HG03469 (cell line): ENCODE measurements around the gene PLPP7.
"Not testable (repeated sequence)": the region's sequence is repeated elsewhere in the genome, so short reads cannot be mapped to it uniquely, and the experiment has no call there.

Experiments
- ATAC-seq: cut with Tn5 transposase; IDR thresholded peaks from one replicate; pipeline ENCODE4 v1.9.1; 2021; ENCODE audit warnings: mild to moderate bottlenecking, moderate library complexity, moderate number of reproducible peaks; ENCODE audit not compliant: unreplicated experiment

PLPP7 gene

DNA sequence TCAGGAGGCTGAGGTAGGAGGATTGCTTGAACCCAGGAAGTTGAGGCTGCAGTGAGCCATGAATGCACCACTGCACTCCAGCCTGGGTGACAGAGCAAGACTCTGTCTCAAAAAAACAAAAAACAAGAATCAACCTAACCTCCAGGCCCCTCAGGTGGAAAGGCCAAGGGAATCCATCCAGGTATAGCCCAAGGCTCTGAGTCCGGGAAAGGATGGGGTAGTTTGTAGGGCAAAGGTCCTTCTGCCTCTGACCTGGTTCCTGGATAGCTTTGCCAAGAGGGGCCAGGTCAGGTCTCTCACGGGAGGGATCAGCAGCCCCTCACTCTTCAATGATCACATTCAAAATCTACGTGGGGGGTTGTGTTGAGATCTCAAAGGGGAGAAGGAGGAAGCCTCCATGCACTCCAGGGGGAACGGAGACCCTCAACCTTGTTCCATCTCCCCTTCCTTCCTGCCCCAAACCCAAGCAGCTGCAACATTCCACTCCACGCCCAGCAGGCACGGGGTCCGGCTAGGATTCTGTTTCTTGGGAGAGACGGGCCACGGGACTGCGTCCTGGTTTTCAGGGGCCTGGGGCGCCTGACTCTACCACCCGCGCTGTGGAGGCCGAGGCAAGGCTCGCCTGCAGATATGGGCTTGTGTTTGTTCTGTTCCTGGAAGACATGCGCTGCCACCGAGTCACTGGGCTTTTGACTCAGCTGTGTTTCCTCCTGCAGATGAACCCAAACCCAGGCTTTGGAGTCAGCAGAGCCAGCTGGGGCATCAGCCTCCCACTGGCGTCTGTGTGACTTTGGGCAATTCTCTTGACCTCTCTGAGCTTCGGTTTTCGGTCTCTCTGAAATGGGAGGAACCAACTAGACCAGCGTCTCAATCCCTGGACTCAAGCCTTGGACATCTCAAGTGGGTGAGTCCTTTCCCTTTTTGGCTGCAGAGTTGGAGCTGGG lies 35.5 kb downstream of the PLPP7 start:
- ATAC-seq: no peak

DNA sequence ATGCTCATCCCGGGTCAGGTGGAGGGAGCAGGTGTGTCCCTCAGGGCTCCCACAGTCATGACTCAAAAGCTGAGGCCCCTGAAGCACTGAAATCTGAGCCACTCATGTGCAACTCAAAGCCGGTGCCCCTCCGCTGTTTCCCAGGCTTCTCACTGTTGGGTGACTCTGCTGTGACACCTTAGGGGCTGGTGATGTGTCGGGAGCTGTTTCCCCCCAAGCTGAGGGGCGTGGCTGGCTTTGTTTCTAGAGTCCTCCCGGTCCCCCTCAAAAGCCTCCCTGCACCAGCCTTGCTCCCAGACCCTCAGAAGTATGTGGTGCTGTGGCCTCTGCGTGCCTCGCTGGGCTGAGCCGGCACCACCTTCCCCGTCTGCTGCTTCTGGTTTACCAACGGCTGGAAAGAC lies 39.7 kb downstream of the PLPP7 start:
- ATAC-seq: no peak

- ATAC-seq: no peak
These were observed 41.5 kb downstream of the PLPP7 start for GRCh38 chr9:131330814-131331600.

DNA sequence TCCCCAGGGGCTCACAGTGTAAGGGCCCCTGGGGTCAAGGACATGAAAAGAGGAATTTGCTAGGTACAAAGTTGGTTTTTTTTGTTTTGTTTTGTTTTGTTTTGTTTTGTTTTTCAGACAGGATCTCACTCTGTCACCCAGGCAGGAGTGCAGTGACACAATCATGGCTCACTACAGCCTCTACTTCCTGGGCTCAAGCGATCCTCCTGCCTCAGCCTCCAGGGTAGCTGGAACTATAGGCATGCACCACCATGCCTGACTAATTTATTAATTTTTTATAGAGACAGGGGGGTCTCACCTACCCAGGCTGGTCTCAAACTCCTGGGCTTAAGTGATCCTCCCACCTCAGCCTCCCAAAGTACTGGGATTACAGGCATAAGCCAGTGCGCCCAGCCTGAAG lies 42.5 kb downstream of the PLPP7 start:
- not testable (repeated sequence) for ATAC-seq

DNA sequence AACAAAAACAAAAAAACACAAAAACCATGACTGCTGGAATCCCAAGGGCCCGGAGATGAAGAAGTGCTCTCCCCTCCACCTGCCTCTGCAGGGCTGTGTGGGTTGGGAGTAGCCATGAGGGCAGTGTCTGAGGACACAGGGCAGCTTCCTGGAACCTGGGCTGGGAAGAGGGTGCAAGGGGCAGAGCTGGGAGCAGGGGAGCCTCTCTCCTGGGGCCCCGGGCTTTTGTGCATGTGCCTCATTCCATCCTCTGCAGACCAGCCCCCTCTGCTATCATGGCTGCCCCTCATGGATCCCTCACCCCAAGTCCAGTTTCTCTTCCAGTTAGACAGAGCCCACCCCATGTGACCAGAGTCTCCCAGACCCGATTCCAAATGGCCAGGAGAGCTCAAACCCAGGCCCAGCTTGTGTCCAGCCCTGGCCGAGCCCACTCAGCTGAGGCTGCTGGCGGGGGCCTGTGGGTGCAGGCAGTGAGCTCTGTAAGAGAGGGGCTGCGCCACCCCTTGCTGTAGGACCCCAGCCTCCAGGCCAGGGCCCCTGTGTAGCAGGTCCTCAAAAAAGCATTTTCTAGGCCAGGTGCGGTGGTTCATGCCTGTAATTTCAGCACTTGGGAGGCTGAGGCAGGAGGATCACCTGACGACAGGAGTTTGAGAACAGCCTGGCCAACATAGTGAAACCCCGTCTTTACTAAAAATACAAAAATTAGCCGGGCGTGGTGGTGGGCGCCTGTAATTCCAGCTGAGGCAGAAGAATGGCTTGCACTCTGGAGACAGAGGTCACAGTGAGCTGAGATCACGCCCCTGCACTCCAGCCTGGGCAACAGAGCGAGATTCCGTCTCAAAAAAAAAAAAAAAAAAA lies 44.5 kb downstream of the PLPP7 start:
- ATAC-seq: no peak

GRCh38 chr9:131334629-131335367 lies 45.3 kb downstream of the PLPP7 start:
- ATAC-seq: no peak

DNA sequence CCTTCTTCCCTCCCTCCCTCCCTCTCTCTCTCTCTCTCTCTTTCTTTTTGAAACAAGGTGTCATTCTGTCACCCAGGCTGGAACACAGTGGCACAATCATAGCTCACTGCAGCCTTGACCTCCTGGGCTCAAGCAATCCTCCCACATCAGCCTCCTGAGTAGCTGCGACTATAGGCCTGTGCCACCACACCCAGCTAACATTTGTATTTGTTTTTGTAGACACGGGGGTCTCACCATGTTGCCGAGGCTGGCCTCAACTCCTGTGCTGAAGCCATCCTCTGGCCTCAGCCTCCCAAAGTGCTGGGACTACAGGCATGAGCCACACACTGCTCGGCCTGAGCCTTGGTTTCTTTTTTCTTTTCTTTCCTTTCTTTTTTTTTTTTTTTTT lies 45.8 kb downstream of the PLPP7 start:
- no peak for ATAC-seq

DNA sequence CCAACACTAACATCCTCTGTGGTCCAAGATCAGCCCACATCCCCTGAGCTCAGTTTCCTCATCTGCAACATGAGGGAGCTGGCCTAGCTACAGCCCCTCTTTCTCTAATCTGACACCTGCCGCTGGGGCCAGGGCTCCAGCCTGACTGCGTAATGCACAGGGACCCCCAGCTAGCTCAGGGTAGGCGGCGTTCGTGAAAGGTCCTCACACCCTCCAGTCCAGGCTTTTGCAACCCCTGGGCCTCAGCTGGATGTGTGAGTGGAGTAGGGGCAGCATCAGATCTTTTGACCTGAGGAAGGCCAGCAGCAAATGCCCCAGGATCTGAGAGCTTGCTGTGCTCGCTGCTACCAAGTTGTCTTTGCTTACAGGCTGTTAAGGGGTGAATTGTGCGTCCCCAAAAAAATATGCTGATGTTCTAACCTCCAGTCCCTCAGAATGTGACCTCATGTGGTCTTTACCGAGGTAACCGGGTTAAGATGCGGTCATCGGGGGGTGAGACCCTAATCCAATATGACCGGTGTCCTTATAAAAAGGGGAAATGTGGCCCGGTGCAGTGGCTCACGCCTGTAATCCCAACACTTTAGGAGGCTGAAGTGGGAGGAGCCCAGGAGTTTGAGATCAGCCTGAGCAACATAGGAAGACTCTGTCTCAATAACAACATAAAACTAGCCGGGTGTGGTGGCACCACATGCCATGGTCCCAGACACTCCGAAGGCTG lies 47.8 kb downstream of the PLPP7 start:
- no peak for ATAC-seq

- not testable (repeated sequence) for ATAC-seq
These were observed 49.7 kb downstream of the PLPP7 start for GRCh38 chr9:131339212-131339611.

- ATAC-seq: not testable (repeated sequence)
These were observed 55.5 kb downstream of the PLPP7 start for GRCh38 chr9:131344931-131345535.

DNA sequence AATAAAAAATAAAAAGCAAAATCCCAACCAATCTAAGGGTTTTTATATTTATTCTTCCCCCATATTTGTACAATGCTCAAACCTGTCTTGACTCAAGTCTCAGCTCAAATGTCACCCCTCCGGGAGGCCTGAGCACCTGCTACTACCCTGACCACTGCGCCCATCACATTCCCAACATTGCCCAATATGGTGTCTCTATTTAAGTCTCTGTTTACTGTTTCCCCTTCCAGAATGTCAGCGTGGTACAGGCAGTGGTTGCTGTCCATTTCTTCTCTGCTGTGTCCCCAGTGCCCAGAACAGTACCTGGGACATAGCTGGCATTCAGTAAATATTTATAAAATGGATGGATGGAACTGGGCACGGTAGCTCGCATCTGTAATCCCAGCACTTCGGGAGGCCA lies 57.0 kb downstream of the PLPP7 start:
- ATAC-seq: no peak

DNA sequence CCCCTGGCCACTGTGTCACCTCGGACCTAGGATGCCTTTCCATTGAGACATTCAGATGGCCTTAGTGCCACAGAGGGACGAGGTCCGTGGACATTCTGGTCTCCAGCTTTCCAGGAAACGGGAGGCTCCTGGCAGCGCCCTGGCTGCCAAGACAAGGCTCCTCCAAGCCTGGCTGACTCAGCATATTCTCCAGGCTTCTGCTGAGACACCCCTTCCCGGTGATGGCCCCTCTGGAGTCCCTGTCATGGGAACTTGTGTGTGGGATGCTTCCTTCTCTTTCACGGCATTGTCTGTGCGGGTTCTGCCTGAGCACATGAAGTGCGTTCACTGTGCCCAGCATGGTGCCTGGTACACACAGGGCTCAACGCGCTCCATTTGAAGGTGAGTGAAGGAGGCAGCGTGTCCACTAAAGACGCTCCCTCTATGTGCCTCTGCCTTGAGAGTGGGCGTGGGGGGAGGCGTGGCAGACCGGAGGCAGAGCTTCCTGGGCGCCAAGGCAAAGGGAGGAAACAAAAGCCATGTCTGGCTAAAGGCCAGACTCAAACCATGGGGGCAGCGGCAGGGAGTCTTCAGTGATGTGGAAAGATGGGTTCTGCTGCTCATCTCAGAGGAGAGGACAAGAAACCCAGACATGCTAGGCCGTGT lies 58.0 kb downstream of the PLPP7 start:
- no peak for ATAC-seq

DNA sequence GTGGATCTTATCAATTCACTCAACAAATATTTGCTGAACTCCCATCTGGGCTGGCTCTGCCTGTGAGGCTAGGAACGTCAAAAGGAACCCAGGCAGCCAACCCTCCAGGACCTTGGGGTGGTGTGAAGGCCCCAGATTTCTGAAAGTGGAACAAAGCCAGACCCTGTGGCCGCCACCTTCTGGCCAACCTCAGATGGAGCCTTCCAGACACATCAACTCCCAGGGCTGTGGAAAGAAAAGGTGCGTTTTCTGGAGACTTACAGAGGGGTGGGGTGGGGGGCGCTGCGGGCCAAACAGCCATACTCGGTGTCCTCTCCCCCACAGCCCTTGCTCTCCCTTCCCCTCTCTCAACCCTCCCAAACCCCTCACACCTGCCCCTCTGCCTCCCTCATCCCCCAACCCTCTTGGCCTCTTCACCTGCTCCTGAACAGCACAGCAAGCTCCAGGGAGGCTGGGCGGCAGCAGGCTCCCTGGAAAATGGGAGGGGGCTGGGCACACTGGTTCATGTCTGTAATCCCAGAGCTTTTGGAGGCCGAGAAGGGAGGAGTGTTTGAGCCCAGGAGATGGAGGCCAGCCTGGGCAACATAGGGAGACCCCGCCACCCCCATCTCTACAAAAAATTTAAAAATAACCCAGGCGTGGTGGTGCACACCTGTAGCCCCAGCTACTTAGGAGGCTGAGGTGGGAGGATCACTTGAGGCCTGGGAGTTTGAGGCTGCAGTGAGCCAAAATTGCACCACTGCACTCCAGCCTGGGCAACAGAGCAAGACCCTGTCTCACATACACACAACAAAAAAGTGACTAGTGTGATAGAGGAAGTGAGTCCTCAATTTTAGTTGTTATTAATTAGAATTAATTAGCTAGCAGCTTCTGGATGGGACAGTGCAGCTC lies 59.4 kb downstream of the PLPP7 start:
- no peak for ATAC-seq

DNA sequence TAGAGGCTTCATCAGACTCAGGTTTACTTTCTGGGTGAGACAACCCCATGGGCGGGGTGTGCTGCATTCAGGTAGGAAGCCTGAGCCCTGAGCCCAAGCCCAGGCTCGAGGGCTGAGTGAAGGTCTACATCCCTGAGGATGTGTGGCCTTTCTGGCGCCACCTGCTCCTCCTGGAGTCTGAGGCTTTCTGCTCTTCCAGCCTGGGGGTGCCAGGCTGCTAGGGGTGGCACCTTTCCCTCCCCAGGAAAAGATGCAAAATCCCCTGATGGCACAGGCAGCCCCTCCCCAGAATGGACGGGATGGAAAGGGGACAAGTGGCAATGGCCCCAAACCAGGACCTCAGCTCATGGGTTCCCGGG lies 60.0 kb downstream of the PLPP7 start:
- ATAC-seq: no peak

DNA sequence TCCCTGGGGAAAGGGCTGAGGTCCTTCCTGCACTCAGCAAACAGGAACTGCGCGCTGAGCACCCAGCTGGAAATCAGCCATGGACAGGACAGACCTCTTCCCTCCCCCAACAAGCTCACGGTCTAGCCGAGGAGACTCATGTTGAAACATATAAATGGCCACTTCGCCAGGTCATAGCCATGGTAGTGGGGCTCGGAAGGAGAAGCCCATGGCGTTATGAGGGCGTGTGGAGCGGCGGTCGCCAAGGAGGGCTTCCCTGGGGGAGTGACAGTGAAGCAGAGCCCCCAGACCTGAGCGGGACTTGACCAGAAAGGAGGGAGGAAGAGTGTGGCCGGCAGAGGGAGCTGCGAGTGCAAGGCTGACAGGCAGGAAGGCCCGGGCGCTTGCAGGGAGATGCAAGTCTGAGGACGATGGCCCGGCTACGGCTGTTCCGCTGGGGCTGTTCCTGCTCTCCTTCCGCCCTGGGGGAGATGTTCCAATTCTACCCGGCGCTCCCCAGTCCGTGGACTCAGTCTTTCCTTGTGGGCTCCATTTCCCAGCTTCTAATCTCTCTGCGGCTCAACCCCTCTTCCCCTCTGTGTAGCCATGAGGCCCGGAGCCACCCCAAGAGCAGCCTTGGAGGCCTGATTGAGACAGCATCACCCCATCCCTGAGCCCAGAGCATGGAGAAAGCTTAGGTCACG lies 60.5 kb downstream of the PLPP7 start:
- ATAC-seq: no peak

- ATAC-seq: not testable (repeated sequence)
These were observed 67.0 kb downstream of the PLPP7 start for GRCh38 chr9:131356479-131356878.

DNA sequence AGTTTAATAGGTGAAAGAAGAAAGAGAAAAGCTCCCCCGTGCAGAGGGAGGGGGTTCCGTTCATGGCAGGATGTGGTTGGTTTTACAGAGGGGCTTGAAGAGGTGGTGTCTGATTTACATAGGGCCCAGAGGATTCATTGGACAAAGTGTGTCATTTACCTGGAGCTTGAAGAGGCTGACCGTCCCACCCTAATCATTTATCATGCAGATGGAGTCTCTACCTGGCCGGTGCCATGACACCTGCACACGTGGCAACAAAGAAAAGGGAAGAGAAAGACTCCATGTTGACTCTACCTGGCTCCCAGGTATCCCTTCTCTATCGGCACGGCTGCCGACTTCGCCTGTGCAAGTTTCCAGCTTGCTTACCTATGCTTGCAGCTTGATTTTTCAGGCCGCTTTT lies 69.0 kb downstream of the PLPP7 start:
- ATAC-seq: no peak
